Thoracic aorta (tissue), 2 donors: ENCODE measurements around the gene PTGES3. TPM values are rescaled to one million over a fixed set of nuclear protein-coding genes. Genes with fewer than 3 reads are reported as not detected.
A peak's percentile ranks its signal among the peaks of the same experiment; 100 is the strongest.

Source experiments
- ATAC-seq: fragments of 150-250 bp; one replicate; pipeline ENCODE4 v1.8.0; 2017; ENCODE audit warnings: low read depth; ENCODE audit not compliant: insufficient number of reproducible peaks, low FRiP score
- DNase-seq: peaks from one replicate; pipeline ENCODE4 v3.0.0-alpha.2; 2020; ENCODE audit warnings: low spot score
- H3K27ac ChIP-seq, 2 donors: fragments of 200-600 bp; sonication (generic); 1 replicate in 1 of 2; 2 replicates in 1 of 2; pipeline ENCODE4 v1.5.1; 2016; ENCODE audit warnings: mild to moderate bottlenecking in 2 of 2, moderate library complexity in 2 of 2
- H3K27me3 ChIP-seq: fragments of 200-600 bp; sonication (generic); replicated peaks from 2 replicates; pipeline ENCODE4 v1.6.0; 2016; ENCODE audit warnings: mild to moderate bottlenecking; ENCODE audit not compliant: insufficient read depth
- H3K36me3 ChIP-seq: fragments of 200-600 bp; sonication (generic); one replicate; pipeline ENCODE4 v1.5.1; 2016
- H3K4me1 ChIP-seq, 2 donors: fragments of 200-600 bp; sonication (generic); 1 replicate in 1 of 2; 2 replicates in 1 of 2; pipeline versions ENCODE4 v1.5.1 to v1.6.0; 2016; ENCODE audit warnings: low read depth in 2 of 2, mild to moderate bottlenecking in 1 of 2; ENCODE audit not compliant: control insufficient read depth in 1 of 2
- H3K4me3 ChIP-seq: fragments of 200-600 bp; sonication (generic); 2 replicates; pipeline ENCODE4 v1.5.1; 2016; ENCODE audit warnings: mild to moderate bottlenecking
- H3K9me3 ChIP-seq: fragments of 200-600 bp; sonication (generic); 2 replicates; pipeline ENCODE4 v1.5.1; 2016
- total RNA-seq, 2 donors: library from RNA; depleted of rRNA; stranded (reverse); fragments of >200 nt; gene quantifications; one replicate each; pipeline versions ENCODE4 v1.1.0 to v1.2.3, GENCODE V29; 2016
- TF ChIP-seq, protein P1 (sequence below): fragments of 200-600 bp; sonication (generic); IDR thresholded peaks from one replicate; pipeline ENCODE4 v1.5.1; 2019; ENCODE audit warnings: antibody characterized with exemption

The PTGES3 gene
- total RNA-seq, 2 donors from 2014 or later, result 70.4 to 97.6 TPM

- H3K27me3 ChIP-seq, result no peaks in the 10 kb centered on the region
- DNase-seq (no peak), ATAC-seq (no peak)
- peak overlapping the region; percentile 85 to 90 for H3K27ac ChIP-seq
- H3K4me3 ChIP-seq, result peak overlapping the region; percentile 84
- H3K4me1 ChIP-seq, result peaks cover 29 to 45% of the 10 kb centered on the region in 2 donors
- TF ChIP-seq, protein P1, sequence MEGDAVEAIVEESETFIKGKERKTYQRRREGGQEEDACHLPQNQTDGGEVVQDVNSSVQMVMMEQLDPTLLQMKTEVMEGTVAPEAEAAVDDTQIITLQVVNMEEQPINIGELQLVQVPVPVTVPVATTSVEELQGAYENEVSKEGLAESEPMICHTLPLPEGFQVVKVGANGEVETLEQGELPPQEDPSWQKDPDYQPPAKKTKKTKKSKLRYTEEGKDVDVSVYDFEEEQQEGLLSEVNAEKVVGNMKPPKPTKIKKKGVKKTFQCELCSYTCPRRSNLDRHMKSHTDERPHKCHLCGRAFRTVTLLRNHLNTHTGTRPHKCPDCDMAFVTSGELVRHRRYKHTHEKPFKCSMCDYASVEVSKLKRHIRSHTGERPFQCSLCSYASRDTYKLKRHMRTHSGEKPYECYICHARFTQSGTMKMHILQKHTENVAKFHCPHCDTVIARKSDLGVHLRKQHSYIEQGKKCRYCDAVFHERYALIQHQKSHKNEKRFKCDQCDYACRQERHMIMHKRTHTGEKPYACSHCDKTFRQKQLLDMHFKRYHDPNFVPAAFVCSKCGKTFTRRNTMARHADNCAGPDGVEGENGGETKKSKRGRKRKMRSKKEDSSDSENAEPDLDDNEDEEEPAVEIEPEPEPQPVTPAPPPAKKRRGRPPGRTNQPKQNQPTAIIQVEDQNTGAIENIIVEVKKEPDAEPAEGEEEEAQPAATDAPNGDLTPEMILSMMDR, result no peak
- H3K36me3 ChIP-seq, result peaks cover 5% of the 10 kb centered on the region
- no peaks in the 10 kb centered on the region for H3K9me3 ChIP-seq
Measured at GRCh38 chr12:56724701-56724971, 36.6 kb upstream of the PTGES3 start.

DNA sequence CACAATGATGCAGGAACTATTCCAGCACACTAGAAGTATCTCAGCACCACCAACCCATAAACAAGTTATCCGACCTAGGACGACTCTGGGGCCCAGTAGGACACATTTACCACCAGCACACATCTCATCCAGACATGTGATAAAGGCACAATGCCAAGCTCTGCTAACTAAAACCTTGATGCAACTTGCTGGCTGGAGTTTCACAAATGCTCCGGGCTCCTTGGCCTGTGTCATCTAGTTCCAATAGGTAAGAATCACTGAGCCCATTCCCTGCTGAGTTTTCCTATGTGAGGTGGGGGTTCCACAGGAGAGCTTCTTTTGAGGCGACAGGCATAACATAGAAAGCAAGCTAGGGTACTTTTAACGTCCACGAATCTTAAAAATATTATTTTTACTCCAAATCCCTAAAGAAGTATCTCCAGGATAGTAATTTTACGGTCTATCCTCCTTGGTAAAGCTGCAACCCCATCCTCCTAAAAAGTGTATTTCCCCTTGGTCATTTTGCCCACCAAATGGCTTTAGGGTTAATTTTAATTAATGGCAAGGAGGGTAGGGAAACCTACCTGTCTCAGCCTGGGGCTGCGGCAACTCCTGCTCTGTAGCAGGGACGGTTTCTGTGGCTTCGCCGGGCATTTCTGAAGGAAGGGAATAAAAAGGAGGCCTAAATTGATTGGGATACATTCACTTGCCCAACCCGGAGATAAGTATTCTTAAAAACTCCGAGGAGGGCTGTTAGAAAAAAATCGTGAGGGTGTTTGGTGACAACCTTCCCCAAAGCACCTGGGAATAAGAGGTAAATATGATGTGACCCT lies 36.0 kb upstream of the PTGES3 start:
- Histone ChIP-seq H3K27ac (peak overlapping the region; percentile 85 to 90), H3K27me3 (no peaks in the 10 kb centered on the region), H3K36me3 (peaks cover 11% of the 10 kb centered on the region), H3K4me1 (peaks cover 34 to 45% of the 10 kb centered on the region in 2 donors), H3K9me3 (no peaks in the 10 kb centered on the region), H3K4me3 (peak overlapping the region; percentile 84)
- TF ChIP-seq, protein P1, result no peak
- ATAC-seq (no peak), DNase-seq (peak; percentile 35)

GRCh38 chr12:56723352-56723751 lies 35.3 kb upstream of the PTGES3 start:
- DNase-seq (no peak), ATAC-seq (no peak)
- H3K9me3 ChIP-seq, result no peaks in the 10 kb centered on the region
- peak overlapping the region in 1 of 2 donors; percentile 85 for H3K27ac ChIP-seq
- no peaks in the 10 kb centered on the region for H3K27me3 ChIP-seq
- peaks cover 35 to 45% of the 10 kb centered on the region in 2 donors for H3K4me1 ChIP-seq
- TF ChIP-seq, protein P1, result no peak
- peak overlapping the region; percentile 84 for H3K4me3 ChIP-seq
- H3K36me3 ChIP-seq, result peaks cover 13% of the 10 kb centered on the region

- peaks cover 35 to 45% of the 10 kb centered on the region in 2 donors for H3K4me1 ChIP-seq
- no peak for DNase-seq
- H3K36me3 ChIP-seq, result peaks cover 13% of the 10 kb centered on the region
- no peaks in the 10 kb centered on the region for H3K27me3 ChIP-seq
- H3K4me3 ChIP-seq, result peak overlapping the region; percentile 84
- TF ChIP-seq, protein P1, result no peak
- H3K9me3 ChIP-seq, result no peaks in the 10 kb centered on the region
- H3K27ac ChIP-seq, result no peak overlapping the region
- ATAC-seq, result no peak
Measured at GRCh38 chr12:56722832-56723231, 34.7 kb upstream of the PTGES3 start.

DNA sequence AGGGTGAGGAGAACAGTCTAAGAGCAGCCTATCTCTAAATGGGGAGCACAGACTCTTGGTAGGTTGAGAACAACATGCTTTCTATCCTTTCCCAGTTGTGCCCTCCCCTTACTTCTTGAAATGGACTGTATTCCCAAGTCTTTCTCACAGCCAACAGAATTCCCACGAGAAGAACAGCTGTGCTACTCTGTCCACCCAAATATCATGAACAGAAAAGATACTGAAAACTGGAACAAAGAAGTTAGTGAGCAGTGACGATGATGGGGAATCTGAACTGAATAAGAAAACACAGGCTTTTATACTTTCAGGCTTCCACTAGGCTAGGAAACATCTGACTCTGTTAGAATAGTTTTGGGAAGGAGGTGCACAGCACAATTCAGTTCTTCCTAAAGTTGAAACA lies 33.6 kb upstream of the PTGES3 start:
- ATAC-seq, result no peak
- Histone ChIP-seq H3K4me1 (peaks cover 39 to 48% of the 10 kb centered on the region in 2 donors), H3K36me3 (peaks cover 17% of the 10 kb centered on the region)

More for the DNA sequence above, 33.6 kb upstream of the PTGES3 start:
- Histone ChIP-seq H3K27me3 (no peaks in the 10 kb centered on the region), H3K9me3 (no peaks in the 10 kb centered on the region), H3K4me3 (peak overlapping the region; percentile 84), H3K27ac (no peak overlapping the region)
- TF ChIP-seq, protein P1, result no peak
- no peak for DNase-seq
